ENCODE measurements around the gene RUNX3.
"Not testable (repeated sequence)": the region's sequence is repeated elsewhere in the genome, so short reads cannot be mapped to it uniquely, and the experiment has no call there.

Gene RUNX3

DNA sequence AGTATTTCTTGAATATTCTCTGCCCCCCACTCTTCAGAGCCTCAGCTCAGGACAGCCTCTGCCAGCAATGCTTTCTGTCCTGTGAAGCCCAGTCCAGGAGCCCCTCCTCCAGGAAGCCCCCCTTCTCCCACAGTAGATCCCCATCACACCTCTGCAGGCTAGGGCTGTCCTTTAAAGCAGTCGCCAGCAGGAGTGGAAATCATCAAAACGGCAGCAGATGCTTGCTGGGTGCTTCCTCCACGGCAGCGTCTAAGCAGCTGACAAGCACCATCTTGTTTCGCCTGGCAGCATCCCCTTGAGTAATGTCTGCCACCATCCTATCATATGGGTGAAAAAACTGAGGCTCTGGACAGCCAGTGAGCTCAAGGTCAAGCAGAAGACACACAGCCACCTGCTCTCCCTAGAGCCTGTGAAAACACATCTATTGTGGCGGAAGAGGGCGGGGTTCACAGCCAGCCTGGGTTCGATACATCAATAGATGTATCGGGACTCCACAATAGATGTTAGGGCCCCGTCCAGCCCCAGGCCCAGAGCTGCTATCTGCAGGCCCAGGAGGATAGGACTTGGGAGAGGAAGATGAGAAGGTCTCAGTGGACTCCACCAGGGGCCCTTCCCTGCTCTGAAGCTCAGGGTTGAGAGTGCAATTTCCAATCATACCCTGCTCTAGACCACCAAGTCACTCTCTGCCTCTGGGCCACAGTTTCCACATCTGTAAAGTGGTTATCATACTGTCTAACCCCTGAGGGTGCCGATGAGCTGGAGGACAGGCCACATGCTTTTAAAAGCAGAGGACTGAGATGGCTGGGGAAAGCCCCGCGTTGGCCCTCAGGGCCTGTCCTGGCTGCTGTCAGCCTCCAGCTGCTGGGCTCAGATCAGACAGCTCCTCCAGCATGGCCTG lies 17.5 kb downstream of the RUNX3 start:
- no peak for DNase-seq

DNA sequence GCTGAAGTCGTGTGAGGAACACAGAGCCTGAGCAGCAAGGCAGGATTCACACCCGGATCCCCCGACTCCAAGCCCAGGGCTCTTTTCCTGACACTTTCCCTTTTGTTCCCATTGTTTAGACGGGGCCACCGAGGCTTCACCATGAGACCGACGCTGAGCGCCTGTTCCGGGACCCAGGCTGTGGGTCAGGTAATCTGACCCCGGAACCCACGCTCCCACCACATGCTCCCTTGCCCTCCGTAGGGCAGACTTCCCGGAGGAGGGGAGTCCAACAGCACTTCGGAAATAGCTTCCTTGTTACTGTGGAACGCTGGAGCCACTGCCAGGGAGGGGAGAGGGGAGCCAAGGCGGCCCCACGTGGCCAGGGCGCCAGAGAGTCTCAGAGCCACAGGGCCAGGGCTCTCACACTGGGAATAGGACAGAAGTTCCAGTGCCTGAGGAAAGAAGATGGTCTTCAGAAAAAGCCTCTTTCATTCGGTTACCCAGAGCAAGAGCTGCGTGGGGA lies 18.4 kb downstream of the RUNX3 start:
- DNase-seq: no peak

DNA sequence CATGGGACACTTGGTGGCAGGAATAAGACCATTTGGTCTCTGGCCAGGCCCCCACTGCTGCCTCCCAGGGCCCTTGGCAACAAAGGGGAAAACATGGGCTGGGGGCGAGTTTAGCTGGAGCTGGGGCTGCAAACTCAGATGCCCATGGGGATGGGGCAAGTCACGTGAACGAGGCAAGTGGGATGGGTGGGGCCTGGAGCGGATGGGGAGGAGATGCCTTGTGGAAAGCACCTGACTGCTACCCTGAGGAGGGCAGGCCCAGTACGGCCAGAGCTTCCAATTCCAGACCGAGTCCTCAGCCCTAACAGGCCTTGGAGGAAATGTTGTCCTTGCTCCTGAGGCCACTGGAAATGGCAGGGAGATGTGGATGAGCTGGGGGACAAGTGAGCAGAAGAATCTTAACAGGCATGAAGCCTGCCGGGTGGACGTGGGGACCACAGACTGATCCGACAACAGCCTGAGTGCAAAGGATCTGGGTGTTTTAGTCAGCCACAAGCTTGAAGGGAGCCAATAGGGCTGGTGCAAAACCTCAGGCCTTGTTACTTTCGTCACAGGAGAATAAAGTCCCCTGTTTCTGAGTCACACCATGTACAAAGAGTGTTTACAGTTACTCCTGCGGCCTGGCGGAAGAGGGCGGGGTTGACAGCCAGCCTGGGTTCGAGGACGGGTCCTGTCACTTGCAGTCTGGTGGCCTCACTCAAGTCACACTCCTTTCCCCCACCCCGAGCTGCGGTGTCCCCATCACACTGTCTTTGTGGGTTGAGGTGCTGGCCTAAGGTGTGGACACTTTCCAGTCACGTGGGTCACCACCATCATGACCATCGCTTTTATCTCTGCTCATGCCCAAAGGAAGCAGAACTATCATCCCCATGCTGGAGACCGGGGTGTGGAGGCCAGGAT lies 19.1 kb downstream of the RUNX3 start:
- DNase-seq: no peak

DNA sequence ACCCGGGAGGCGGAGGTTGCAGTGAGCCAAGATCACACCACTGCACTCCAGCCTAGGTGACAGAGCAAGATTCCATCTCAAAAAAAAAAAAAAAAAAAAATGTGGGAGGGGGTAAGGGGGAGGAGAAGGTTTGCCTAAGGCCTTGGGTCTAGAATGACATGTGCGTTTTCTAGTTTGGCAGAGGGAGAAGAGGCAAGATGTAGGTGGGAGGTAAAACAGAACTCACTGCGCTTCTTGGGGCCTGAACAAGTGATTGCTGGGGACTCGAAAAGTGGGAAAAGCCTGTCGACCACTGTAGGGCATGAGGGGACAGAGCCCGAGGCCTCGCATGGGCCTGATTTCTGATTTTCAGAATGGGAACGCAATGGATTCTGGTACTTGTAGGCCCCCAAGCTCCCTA lies 19.9 kb downstream of the RUNX3 start:
- DNase-seq: no peak

DNA sequence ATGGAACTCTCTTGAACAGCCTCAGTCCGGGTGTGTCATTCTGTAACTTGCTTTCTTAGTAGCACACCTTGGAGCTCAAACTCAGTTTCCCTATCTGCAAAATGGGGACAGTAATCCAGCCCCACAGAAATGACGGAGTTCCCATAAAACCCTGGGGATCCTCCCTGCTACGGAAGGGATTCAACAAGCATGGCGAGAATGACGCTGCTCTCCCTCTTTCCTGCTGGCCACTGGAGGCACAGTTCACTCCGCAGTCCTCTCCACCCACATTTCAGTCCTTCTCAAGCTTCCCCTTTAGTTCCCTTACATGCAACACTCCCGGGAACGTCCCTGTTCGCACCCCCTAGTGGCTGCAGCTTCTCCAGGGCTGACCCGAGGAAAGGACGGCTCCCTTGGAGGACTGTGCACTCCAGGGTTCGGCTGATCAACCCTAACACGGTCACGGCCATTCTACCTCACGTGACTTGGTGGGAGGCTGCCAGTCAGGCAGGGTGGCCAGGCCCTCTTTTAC lies 20.6 kb downstream of the RUNX3 start:
- no peak for DNase-seq

DNA sequence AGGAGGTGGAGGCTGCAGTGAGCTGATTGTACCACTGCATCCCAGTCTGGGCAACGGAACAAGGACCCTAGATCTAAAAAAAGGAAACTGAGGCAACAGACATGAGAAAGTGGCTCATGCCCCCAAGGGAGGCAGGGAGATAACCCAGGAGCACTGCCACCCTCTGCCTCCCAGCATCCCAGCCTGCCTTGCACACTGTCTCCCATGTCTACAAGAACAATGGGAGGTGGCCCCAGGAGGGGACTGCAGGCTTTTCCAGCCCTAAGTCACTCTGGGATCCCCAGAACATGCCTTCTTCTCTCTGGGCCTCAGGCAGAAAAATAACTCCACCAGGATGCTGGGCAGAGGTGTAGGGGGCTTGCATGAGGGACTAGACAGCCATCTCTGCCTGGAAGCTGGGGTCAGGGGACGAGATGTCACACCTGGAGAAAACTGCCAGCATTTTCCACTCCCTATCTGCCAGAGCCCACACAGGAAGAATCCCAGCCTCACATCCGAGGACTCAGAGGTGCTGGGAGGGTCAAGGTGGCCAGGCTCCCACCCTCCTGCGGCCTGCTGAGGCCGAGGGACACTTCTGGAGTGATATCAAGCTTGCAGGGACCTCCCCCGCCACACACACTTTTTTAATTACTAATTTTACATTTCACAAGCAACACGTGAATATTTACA lies 21.4 kb downstream of the RUNX3 start:
- no peak for DNase-seq

DNA sequence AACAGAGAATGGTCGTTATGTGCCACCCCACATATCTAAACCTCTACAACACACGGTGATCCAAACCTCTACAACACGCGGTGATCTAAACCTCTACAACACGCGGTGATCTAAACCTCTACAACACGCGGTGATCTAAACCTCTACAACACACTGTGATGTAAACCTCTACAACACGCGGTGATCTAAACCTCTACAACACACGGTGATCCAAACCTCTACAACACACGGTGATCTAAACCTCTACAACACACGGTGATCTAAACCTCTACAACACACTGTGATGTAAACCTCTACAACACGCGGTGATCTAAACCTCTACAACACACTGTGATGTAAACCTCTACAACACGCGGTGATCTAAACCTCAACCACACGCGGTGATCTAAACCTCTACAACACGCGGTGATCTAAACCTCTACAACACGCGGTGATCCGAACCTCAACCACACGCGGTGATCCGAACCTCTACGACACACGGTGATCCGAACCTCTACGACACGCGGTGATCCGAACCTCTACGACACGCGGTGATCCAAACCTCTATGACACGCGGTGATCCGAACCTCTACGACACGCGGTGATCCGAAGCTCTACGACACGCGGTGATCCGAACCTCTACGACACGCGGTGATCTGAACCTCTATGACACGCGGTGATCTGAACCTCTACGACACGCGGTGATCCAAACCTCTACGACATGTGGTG lies 22.3 kb downstream of the RUNX3 start:
- DNase-seq: not testable (repeated sequence)

DNA sequence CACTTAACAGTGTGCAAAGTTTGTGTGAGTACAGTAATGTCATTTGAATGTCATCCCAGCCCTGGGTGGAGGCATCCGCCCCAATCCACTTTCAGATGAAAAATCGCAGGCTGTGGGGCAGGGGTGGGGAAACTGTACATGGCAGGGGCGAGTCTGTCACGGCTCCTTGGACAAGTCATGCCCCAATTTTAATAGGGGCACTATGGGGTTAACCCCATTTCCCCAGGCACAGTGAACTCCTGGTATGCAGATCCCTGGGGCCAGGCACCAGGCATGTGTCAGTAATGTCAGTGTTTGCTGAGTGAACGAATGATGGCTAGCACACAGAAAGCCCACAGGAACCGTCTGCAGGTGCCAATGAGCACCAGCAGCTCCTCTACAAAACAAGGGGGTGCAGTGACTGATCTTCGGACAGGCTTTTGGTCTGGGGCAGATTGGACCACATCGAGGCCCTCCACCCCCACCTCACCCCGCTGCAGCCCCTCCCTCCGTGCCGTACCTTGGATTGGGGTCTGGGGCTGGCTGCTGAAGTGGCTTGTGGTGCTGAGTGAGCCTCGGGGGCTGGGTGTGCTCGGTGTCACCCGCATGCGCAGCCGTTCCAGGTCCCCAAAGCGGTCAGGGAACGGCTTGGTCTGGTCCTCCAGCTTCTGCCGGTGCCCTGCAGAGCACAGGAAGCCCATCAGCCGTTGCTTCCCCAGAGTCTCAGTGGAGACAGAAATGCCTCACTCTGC lies 23.2 kb downstream of the RUNX3 start:
- DNase-seq: no peak

DNA sequence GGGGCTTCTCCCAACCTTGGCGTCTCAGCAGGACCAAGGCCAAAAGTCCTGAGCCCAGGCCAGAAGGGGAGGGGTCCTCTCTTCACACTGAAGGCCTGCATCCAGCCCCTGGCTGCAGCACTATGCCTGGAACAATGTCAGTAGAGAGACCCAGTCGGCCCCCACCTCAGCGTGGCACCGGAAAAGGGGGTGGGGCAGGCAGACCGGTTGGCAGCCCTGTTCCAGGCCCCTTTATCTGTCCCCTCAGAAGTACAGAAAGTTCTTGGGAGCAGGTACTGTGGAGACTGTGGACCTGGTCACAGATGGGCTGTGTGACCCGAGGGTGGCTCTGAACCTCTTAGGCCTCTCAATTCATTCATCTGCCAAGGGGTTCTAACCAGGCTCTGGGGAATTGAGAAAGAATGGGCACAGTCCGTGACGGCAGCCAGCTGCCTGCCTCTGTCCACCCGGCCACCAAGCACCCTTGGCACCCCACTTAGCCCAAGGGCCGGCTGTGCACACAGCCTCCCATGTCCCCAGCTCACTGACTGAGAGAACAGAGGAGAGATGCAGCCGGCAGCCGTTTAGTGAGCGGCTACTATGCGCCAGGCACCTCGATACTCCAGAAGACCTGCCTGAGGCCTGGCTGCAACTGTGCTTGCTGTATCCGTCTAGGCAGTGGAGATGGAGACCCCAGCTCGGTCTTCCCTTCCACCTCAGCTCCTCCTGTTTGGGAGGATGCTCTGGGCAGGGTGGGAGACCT lies 23.9 kb downstream of the RUNX3 start:
- DNase-seq: no peak

DNA sequence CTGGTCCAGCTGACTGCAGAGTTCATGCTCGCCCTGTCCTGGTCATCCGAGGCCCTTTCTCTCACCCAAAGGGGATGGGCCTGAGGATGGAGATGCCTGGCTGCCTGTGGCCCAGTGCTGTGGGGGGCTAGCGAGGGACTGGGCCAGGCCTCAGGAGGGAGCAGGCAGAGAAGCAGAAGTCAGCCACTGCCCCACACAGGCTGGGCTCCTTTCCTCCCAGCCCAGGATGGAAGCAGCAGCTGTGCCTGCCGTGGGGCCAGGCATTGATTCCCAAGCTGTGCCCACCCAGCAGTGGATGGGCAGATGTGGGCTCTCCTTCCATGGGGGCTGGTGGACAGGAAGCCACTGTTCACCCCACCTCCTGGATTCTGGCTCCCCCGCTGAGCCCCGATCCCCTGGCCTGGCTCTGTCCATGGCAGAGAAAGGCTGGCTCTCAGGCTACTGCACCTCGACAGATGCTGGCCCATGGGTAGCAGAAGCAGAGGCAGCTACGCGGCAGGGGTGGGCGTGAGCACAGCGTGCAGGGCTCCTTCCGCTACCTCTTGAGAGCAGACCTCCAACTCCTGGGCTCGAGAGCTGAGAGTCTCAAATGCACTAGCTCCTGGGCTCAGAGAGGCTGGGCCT lies 24.6 kb downstream of the RUNX3 start:
- no peak for DNase-seq

DNA sequence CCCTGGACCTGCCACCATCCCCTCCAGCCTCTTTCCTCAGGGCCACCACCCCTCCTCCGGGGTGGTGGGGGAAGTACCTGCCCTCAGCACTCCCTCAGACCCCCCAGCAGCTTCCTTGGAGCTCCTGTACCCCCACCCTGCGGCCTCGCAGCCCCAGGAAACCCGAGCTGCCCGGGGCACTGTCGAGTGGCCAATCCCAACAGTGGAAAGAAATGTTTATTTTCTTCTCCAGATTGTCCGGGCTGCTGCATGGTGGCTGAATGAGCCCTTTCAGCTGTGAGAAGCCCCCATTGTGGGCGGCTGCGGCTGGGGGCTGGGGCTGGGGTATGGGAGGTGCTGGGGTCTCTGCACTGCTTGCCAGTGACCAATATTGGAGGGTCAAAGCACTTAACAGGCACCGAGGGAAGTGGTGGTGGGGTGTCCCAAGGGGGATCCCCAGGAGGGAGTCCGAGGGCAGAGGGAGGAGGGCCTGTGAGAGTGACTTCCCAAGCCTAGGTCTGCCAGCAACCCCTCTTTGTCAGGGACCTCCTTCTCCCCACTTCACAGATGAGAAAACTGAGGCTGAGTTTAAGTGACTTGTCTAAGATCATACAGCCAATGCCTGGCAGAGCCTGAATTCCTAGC lies 25.2 kb downstream of the RUNX3 start:
- no peak for DNase-seq

DNA sequence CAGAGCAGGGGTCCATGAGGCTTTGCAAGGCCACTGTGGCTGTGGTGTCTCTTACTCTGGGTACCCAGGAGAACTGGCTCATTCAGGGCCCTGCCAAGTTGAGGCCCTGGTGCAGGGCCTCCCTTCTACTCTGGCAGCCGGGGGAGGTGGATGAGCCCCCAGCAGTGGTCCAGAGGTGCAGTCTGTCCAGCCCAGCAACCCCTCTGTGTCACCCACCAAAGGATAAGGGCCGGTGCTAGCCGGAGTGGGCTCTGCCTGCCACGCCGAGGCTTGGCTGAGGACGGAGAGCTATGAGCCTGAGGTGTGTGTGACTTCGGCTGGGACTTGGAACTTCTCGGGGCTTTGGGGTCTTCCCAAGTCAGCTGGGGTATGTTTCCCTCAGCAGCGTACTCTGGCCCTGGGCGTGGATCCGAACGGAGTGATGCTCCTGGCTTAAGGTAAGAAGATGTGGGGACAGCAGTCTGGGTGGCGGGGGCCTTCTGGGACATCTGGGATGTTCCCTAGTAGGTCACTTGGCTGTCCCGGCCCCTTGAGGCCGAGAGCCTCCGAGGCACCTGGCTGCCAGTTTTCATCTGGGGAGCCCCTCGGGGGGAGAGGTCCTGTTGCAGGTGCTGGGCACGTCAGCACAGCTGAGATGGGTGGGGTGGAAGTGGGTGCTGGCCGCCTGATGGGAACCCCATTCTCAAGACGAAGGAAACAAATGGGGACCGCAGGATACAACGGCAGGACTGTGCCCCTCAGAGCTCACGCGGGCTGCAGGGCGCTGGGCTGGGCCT lies 25.9 kb downstream of the RUNX3 start:
- DNase-seq: no peak

DNA sequence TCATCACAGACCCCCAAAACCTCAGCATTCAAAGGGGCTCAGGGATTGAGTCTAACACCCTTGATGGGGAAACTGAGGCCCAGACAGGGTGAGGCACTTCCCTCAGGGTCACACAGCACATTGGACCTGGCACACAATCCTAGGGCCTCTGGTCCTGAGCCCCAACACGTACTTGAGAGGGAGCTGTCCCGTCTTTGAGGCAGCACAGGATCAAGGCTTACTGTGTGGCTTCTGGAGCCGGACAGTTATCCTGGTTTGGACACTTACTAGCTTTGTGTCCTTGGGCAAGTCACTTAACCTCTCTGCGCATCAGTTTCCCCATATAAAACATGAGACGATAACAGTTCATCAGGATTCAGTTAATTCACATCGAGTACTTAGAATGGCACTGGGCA lies 26.5 kb downstream of the RUNX3 start:
- DNase-seq: no peak

DNA sequence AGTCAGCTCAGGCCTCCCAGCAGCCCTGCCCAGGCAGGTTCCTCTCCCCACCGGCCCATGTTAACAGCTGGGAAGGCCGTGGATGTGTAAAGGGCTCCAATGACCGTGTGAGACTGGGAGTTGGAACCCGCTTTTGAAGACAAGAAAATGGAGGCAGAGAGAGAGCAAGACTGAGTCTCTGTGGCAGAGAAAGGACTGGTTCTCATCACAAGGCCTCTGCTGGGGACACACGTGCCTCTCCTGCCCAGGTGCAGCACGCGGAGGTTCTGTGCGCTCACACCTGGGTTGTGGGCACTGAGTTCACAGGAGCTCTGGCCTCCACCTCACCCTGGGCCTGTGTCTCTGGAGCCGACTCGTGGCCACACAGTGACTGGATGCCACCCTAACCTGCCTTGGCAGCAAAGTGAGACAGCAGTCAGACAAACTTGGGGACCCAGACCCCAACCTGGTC lies 27.0 kb downstream of the RUNX3 start:
- DNase-seq: no peak

DNA sequence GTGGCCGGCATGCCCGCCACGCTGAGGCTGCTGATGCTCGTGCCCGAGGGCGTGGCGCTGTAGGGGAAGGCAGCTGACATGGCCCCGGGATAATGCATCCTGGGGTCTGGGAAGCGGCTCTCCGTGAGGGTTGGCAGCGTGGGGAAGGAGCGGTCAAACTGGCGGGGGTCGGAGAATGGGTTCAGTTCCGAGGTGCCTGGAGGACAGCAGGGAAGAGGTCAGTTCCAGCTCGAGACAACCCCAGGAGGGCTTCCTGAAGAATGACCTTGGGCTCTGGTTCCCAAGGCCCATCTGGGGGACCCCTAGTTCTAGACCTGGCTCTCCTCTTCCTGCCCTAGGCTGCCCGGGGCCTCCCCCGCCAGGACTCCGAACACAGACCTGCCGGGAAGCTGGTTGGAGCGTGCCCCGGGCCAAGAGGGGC lies 27.6 kb downstream of the RUNX3 start:
- no peak for DNase-seq

DNA sequence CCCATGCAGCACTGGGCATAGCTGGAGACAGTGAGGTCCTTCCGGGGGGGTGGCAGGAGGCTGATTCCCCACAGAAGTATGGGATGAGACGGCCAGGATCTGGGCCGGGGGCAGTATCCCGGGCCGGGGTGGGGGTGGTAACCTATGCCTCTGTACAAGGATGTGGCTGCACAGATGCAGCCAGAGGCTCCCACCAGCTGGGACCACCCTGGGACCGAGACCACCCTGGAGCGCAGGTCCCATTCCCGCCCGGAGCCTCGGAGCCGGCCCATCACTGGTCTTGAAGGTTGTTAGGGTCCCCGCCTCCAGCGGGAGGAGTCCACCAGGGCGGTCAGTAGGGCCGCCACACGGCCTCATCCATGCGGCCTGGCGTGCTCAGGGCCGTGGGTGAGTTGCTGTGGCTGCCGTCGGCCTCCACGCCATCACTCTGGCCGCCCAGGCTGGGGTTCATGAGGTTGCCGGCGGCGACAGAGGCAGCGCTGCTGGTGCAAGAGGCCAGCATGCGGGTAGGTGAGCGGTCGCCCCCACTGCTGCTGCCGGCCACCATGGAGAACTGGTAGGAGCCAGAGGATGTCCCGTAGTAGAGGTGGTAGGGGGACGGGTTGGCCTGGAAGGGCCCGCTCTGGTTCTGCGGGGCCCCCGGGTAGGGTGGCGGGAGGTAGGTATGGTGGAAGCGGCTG lies 28.1 kb downstream of the RUNX3 start:
- DNase-seq: no peak

DNA sequence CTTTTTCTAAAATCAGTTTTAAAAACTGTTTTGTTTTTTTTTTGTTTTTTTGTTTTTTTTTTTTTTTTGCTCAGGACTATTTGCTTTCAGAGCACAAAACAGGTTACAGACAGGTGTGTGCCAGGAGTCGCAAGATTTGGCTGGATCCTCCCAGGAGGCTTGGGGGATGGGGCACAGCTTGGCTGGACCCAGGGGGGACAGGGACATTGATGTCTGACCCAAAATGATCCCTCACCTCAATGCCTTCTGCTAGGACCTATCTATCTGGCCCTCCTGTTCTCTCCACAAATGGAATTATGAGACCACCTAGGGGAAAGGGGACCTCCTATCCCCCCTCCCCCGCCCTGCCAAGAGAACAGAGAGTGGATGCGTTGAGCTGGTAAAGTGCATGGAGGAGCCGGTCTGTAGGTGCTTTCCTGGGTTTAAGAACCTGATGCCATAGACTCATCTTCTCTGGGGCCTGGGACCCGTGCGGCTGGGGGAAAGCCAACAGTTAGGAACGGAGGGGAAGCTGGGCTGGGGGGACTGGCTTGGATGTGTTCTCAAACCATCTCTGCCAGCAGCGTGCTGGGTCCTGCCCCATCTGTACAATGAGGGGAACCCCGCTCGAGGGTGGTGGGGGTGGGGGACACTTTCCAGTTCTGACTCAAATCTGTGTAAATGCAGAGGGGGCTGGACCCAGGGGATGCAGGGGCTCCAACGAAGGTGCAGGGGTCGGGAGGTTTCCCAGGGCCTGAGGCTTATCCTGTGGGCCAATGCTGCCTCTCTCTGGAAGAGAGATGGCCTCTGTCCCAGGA lies 28.9 kb downstream of the RUNX3 start:
- no peak for DNase-seq
